GM13977 (cell line): Measurements from ENCODE around the gene MRPL16.
"Not testable (repeated sequence)": the region's sequence is repeated elsewhere in the genome, so short reads cannot be mapped to it uniquely, and the experiment has no call there.

ENCODE experiments used
- DNase-seq: peaks from one replicate; pipeline ENCODE4 v3.0.0; 2012; ENCODE audit warnings: low spot score
- in situ Hi-C: fragments of 300-500 bp; cut with MboI; formaldehyde crosslinking; loops from one replicate; pipeline ENCODE4 v1.12.0; 2022; ENCODE audit warnings: low sequenced_read_pairs, low pct_unique_long_range_greater_than_20kb, mixed read lengths, inconsistent platforms; ENCODE audit not compliant: unreplicated experiment
- TF ChIP-seq, protein P1 (sequence below): IDR thresholded peaks from 2 replicates; pipeline ENCODE4 v1.5.1; 2012; ENCODE audit warnings: mild to moderate bottlenecking, control low read depth; ENCODE audit not compliant: insufficient read depth; ENCODE audit errors: extremely low read depth, missing control alignments

The MRPL16 gene

GRCh38 chr11:59829358-59829757, 18.8 kb upstream of the MRPL16 start:
- TF ChIP-seq, protein P1, sequence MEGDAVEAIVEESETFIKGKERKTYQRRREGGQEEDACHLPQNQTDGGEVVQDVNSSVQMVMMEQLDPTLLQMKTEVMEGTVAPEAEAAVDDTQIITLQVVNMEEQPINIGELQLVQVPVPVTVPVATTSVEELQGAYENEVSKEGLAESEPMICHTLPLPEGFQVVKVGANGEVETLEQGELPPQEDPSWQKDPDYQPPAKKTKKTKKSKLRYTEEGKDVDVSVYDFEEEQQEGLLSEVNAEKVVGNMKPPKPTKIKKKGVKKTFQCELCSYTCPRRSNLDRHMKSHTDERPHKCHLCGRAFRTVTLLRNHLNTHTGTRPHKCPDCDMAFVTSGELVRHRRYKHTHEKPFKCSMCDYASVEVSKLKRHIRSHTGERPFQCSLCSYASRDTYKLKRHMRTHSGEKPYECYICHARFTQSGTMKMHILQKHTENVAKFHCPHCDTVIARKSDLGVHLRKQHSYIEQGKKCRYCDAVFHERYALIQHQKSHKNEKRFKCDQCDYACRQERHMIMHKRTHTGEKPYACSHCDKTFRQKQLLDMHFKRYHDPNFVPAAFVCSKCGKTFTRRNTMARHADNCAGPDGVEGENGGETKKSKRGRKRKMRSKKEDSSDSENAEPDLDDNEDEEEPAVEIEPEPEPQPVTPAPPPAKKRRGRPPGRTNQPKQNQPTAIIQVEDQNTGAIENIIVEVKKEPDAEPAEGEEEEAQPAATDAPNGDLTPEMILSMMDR: no peak
- in situ Hi-C loops: no loop called here
- no peak for DNase-seq

DNA sequence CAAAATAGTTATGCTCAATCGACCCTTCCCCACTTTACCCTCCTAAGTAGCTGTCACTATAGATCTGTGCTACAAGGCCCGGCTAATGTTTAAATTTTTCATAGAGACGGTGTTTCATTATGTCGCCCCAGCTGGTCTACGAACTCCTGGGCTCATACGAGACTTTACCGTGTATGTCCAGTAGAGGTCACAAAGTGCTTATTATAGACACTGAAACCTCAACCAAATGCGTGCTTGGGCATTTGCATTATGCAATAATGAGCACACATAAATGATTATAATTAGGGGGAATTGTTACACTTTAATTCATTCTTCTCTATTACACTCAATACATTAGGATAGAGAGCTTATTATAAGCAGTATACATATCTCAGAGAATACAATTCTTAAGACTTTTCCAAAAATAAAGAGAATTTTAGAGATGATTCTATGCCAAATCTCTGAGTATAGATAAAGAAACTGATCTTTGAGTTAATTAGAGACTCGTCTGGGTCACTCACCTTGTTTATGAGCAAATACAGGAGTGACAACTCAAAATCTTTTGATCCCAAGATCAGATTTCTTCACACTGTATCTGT, 12.5 kb upstream of the MRPL16 start:
- DNase-seq: peak; percentile 56
- TF ChIP-seq, protein P1: peak; percentile 67
- in situ Hi-C loops: loop anchor here (25.0 kb wide), 1 partner anchor 664 kb away; the partner anchor contains the start of gene MS4A12

DNA sequence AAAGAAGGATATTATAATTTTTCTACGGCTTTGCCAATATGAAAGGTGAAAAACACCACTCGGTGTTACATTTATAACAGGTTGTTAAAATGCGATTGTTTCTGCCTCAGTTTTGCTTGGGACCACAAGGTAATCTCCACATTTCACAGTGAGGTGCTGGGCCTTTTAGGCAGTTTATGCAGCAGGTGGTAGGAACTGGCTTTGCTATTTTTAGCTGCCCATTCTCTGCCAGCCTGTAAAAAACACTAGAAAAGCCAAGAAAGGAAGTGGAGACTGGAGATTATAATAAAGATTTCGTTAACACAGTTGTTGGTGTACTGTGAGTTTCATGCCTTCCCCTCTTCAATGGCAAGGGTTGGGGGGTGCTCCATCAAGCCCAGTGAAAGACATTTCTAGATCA, 8.0 kb upstream of the MRPL16 start:
- in situ Hi-C loops: loop anchor here (25.0 kb wide), 1 partner anchor 669 kb away; the partner anchor contains the start of gene MS4A12
- TF ChIP-seq, protein P1: no peak
- DNase-seq: no peak

DNA sequence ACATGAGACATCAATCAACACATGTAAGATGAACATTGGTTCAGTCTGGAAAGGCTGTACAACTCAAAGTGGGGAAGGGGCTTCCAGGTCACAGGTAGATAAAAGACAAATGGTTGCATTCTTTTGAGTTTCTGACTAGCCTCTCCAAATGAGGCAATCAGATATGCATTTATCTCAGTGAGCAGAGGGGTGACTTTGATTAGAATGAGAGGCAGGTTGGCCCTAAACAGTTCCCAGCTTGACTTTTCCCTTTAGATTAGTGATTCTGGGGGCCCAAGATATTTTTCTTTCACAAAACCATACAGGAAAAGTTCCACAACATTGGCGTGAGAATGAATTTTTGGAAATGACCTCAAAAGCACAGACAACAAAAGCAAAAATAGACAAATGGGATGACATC, 5.9 kb upstream of the MRPL16 start:
- not testable (repeated sequence) for DNase-seq
- in situ Hi-C loops: loop anchor here (25.0 kb wide), 1 partner anchor 671 kb away; the partner anchor contains the start of gene MS4A12

- TF ChIP-seq, protein P1: no peak
- DNase-seq: no peak
- in situ Hi-C loops: loop anchor here (25.0 kb wide), 1 partner anchor 672 kb away; the partner anchor contains the start of gene MS4A12
Observed at GRCh38 chr11:59815754-59816153, 5.2 kb upstream of the MRPL16 start.

GRCh38 chr11:59814021-59814420, 3.4 kb upstream of the MRPL16 start:
- in situ Hi-C loops: loop anchor here (25.0 kb wide), 1 partner anchor 673 kb away; the partner anchor contains the start of gene MS4A12
- TF ChIP-seq, protein P1: no peak
- DNase-seq: no peak

- in situ Hi-C loops: loop anchor here (25.0 kb wide), 1 partner anchor 674 kb away; the partner anchor contains the start of gene MS4A12
Observed at GRCh38 chr11:59813364-59813763, 2.8 kb upstream of the MRPL16 start.

More at GRCh38 chr11:59813364-59813763, 2.8 kb upstream of the MRPL16 start:
- TF ChIP-seq, protein P1: no peak
- DNase-seq: no peak
